Measurements from ENCODE around the gene PLA2G3.
A peak's percentile ranks its signal among the peaks of the same experiment; 100 is the strongest.
"Not testable (repeated sequence)": the region's sequence is repeated elsewhere in the genome, so short reads cannot be mapped to it uniquely, and the experiment has no call there.

PLA2G3 gene

DNA sequence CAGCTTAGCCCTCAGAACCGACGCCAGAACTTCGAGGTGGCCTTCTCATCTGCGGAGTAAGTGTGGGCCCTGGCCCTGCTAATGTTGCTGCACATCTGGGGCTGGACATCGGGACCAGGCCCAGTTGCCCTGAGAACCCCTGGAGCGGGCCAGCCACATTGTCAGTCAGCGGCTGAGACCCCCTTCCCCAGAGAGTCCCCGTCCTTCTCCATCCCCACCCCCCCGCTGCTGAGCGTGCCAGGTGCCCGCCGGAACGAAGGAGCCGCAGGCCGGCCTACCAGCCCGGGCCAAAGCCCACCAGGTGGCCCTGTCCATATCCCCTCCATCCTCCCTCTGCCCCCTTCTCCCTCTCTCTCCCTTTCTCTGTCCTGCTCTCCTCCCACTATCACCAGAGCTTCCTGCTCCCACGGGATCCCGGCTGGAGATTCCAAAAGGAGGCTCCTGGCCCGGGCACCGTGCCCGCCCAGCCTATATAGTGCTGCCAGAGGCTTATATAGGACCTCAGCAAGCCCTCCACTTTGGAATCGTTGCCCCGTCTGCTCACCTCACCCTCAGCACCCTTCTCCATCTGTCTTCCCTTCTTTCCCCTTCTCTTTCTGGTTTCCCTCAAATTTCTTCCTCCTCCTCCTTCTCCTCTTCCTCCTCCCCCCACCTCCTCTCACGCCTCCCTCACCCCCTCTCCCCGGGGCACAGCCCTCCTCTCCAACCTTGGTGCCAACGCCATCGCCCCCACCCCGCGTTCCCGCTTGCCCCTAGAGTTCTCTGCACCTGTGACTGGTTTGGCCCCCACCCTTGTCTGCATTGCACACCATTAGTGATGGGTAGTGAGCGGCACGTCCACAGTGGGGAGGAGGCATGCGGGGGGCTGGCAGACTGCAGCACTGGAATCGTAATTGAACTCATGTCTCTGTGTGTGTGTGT is 40.2 kb downstream of the PLA2G3 start:
- DNase-seq, result no peak

DNA sequence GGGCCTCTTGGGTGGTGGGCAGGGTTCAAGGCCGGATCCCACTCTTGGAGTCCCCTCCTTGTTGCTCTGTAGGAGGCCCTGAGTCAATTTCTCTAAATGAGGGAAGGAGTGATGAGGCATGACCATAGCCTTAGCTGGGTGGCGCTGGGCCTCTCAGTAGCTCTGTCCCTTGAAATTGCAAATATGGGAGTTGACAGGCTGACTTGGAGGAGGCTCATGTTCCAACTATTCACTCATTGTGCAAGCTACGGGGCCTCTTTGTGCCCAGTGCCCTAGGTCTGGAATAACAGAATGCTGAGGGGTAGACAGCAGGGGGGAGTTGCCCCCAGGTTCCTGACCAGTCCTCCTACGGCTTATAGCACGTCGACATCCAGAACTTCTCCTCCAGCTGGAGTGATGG is 40.9 kb downstream of the PLA2G3 start:
- no peak for DNase-seq

DNA sequence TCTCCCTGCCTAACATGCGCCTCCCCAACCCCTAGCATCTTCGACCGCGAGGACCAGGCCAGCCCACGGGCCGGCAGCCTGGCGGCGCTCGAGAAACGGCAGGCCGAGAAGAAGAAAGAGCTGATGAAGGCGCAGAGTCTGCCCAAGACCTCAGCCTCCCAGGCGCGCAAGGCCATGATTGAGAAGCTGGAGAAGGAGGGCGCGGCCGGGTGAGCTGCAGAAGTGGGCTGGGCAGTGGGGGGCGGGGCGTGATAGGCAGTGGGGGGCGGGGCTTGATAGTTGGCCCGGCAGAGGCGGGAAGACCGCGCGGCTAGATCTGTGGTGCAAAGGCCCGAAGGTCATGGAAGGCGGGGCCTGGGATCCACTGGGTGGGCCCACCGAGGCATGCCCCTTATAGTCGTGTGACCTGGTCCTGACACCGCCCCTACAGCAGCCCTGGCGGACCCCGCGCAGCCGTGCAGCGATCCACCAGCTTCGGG is 41.6 kb downstream of the PLA2G3 start:
- DNase-seq, result no peak

DNA sequence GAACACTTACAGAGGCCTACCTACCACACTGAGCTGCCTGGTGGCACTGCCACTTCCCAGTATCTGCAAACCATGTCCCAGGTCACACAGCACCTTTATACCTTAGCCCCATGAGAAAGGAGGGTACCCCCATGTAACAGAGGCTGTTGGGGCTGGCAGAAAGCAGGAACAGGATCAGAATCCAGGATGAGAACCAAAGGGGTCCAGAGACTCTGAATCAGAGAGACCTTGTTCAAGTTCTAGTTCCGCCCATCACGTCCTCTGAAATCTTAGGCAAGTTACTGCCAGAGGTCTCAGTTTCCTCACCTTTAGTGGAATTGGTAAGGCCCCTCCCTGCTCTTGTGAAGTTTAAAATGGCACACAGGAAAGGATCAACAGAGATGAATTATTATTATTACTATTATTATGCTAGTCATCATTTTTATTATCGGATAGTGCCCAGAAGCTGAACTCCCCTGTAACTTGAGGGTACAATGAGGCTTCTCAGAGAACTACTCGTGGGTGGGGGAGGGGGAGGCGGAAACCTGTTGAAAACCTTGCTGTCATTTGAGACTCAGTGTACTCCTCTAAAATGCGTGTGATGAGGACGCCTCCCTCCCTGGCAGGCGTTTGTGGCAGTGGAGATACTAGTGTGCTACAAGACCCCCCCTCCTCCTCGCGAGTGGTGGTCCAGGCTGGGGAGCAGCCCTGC is 42.2 kb downstream of the PLA2G3 start:
- no peak for DNase-seq

DNA sequence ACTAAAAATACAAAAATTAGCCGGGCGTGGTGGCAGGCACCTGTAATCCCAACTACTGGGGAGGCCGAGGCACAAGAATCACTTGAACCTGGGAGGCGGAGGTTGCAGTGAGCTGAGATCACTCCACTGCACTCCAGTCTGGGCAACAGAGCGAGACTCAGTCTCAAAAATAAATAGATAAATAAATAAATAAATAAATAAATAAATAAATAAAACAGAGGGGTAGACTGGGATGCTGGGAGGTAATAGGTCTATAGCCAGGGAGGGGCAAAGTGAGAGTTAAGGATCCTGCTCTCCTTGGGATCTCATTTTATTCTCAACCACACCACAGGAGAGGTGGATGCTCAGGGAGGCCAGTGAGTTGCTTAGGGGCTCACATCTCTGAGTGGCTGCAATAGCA is 42.8 kb downstream of the PLA2G3 start:
- DNase-seq, result not testable (repeated sequence)

DNA sequence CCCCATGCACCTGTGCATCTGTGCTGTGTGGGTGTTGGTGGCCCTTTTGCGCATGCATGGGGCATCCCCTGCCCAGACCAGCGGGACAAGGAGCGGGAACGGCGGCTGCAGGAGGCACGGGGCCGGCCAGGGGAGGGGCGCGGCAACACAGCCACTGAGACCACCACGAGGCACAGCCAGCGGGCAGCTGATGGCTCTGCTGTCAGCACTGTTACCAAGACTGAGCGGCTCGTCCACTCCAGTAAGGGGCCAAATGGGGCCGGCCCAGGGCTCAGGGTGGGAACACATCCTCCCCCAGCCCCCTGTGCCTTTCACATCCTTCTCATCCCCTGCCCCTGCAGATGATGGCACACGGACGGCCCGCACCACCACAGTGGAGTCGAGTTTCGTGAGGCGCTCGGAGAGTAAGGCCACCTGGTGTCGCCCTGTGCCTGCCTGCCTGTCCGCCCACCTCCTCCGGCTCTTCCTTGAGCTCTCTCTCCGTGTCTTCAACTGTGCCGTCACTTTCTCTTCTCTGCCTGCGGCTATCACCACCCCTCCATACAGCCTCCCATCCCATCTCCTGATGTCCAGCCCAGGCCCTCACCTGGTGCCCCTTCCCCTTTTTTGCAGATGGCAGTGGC is 43.5 kb downstream of the PLA2G3 start:
- DNase-seq, result no peak

DNA sequence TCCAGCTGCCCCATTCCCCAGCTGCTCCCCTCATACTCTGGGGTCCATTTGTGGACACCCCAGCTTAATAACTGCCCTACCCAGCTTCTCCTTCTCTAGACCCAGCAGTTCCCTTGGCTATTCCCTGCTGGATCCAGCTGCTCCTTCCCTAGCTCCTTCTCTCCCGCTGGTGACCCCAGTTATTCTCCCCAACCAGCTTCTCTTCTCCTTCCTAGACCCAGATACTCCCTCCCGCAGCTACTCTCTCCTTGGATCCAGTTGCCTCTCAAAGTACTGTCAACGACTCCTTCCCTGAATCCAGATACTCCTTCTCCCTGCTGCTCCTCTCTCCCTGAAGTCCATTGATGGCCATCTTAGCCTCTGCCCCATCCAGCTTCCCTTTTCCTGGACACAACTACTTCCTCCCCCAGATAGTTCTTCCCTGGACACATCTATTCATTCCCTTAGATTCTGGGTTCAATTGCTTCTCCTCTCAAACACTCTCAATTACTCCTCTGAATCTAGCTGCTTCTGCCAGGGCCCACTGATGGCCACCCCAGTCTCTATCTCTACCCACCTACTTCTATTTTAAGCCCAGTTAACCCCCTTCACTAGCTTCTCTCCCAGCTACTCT is 44.6 kb downstream of the PLA2G3 start:
- DNase-seq, result no peak

DNA sequence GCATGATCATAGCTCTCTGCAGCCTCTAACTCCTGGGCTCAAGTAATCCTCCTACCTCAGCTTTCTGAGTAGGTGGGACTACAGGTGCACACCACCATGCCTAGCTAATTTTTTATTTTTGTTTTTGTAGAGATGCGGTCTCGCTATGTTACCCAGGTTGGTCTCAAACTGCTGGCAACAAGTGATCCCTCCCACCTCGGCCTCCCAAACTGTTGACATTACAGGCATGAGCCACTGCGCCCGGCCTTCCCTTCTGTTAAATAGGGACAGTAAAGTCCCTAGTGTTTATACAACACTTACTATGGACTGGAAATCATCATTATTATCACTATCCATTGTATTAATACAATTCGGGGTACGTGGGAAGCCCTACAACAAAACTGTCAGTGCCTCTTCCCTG is 45.6 kb downstream of the PLA2G3 start:
- DNase-seq, result no peak

DNA sequence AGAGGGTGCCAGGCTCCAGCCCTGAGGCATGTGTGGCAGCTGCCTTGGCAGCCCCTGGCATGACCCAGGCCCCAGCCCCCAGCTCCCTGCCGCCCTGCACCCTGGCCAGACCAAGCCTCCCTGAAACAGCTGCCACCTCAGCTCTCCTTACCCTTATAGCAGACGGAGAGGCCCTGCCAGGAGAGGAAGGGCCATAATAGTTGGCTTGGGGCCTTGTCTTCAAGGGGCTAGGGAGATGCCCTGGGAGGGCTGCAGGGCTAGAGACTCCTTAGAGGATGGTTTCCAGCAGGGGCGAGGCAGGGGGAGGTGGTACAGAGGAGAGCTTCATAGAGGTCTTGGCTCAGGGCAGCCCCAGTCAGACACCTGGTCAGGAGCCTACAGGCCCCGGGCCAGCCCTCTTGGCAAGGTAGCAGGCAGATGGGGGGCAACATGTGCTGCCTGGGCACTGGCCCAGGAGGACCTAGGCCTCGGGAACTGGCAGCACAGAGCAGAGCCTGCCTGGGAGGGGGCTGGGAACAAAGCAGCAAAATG is 46.2 kb downstream of the PLA2G3 start:
- peak; percentile 58 for DNase-seq

DNA sequence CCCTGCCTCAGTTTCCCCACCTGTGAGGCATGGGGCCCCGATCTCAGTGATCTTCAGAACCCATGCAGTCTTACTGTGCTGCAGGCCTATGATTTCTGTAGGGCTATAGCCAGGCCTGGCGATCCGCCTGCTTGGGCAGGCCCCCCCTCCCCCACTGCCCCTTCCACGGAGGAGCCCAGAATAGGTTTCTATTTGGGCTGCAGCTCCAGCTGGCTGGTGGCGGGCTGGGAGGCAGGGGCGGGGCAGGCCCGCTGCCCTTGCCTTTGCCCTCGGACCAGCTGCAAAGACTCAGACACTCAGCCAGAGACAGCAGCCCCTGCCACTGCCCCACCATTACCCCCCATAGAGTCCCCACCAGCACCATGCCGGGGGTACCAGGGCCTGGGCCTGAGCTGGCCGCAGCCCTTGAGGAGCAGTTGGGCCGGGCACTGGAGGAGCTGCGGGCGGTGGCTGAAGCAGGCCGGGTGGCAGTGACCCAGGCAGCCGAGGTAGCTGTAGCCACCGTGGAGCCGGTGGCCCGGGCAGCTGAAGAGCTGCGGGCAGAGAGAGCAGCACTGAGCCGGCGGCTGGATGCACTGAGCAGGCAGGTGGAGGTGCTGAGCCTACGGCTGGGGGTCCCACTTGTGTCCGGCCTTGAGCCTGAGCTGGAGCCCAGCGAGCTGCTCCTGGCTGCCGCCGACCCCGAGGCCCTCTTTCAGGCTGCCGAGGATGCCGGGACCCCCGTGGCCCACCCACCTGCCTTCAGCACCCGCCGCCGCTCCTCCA is 47.0 kb downstream of the PLA2G3 start:
- DNase-seq, result no peak

DNA sequence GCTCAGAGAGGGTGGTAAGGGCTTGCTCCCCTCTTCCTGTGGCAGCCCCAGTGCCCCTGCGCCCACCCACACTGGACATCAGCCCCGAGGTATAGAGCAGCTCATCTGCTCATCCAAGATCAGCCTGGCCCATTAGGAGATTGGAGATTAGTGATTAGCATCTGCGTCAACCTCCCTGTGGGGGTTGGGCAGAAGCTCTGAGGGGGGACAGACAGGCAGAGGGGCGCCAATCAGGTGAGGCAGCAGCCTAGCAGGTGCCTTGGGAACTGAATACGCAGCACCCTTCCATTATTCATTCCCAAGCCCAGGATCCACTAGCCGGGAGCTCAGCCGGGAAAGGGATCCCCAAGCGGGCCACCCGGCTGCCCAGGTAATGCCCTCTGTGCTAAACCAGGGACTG is 48.1 kb downstream of the PLA2G3 start:
- DNase-seq, result no peak

DNA sequence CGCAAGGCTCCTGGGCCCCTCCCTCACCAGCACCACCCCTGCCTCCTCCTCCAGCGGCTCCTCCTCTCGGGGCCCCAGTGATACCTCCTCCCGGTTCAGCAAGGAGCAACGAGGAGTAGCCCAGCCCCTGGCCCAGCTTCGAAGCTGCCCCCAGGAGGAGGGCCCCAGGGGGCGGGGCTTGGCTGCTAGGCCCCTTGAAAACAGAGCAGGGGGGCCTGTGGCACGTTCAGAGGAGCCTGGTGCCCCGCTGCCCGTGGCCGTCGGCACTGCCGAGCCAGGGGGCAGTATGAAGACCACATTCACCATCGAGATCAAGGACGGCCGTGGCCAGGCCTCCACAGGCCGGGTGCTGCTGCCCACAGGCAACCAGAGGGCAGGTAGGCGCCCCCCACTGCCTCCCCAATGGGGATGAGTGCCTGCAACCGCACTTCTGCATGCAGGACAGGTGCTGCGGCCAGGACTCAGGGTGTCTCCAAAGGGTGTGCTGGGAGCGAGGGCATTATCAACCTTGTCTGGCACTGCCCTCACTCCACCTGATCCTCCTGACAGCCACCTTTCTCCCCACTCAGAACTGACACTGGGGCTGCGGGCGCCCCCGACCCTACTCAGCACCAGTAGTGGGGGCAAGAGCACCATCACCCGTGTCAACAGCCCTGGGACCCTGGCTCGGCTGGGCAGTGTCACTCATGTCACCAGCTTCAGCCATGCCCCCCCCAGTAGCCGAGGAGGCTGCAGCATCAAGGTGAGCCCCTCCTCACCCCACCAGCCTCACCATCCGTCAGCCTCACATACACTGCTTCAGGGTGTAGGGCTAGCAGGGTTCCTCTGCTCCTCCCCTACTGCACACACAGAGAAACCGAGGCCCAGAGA is 49.0 kb downstream of the PLA2G3 start:
- no peak for DNase-seq

DNA sequence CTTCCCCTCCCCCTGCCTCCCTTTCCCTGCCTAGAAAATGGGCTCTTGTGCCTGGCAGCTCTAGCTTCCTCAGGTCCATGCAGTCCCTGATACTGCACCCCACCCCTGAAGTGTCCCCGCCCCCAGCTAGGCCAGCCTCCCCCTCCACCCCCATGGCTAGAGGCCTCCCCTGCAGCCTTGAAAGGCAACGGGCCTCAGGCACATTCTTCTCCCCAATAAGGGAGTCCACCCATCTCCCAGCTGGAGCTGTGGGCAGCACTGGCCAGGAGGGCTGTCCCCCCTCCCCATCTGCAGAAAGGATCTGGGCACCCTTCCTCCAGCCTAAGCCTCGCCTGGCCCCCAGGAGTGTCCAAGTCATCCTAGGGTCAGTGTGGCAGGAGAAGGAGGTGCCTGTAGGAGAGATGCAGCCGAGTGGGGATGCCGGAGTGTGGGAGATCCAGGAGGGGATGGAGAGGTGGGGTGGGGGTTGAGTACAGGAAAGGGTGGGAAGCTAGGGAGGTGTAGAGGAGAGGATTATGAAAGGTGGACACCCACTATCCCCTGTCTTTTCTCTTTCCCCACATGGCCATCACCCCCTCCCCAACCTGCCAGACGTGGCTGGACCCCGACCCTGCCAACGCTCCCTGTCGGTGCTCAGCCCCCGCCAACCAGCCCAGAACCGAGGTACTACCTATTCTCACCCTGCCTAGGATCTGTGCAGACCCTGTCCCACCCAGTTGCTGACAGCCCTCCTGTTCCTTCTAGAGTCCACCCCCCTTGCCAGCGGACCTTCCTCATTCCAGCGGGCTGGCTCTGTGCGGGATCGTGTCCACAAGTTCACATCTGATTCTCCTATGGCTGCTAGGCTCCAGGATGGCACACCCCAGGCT is 49.9 kb downstream of the PLA2G3 start:
- DNase-seq, result no peak

DNA sequence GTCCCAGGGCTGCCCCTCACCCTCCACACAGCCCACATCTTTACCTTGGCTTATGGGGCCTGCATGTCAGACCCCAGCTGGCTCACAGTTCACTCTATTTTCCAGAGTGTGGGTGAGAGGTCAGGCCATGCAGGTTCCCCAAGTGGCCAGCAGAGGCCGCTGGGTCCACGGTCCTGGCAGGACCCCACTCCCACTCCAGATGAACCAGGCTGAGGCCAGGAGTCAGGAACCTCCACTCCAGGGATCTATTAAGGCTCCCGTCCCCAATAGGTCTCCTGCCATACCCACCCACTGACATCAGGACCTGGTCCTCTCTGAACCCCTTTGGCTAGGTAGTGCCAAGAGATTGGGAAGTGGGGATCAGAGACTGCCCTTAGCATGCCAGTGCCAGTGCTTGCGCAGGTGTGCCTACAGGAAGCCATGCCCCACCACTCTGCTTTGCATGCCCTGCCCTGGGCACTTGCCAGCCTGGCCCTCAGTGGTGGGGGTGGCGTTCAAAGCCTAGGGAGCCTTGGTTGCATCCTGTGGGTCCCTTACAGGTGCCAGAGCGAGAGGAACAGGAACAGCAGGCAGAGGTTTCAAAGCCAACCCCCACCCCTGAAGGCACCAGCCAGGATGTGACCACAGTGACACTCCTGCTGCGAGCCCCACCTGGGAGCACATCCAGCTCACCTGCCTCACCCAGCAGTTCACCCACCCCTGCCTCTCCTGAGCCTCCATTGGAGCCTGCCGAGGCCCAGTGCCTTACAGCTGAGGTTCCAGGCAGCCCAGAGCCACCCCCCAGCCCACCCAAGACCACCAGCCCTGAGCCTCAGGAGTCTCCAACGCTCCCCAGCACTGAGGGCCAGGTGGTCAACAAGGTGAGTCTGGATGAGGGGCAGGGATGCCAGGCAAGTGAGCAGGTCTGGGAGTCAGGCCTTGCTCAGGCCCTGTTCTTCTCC is 50.9 kb downstream of the PLA2G3 start:
- DNase-seq, result no peak

DNA sequence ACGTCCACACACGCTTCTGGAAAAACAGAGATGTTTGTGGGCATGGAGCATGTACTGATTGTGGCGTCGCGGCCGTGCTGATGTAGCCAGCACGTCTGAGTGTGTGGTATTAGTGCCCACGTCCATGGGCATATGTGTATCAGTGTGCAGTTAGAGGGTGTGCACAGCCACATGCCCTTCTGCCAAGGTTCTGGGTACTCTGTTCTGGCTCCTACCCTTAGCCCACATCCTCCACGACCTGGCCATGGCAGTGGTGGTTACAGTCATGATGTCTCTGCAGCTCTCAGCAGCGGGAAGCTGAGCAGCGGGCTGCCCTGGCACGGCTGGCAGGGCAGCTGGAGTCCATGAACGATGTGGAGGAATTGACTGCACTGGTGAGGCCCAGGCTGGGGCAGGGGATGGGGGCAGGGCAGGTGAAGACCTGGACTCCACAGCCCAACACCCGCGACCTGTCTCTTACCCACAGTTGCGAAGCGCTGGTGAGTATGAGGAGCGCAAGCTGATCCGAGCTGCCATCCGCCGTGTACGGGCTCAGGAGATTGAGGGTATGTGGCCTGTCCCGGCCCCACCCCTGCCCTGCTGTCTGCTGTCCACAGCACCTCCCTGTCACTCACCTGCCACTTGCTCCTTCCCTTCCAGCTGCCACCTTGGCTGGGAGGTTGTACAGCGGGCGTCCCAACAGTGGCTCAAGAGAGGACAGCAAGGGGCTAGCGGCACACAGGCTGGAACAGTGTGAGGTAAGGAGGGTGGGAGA is 51.9 kb downstream of the PLA2G3 start:
- DNase-seq, result no peak

DNA sequence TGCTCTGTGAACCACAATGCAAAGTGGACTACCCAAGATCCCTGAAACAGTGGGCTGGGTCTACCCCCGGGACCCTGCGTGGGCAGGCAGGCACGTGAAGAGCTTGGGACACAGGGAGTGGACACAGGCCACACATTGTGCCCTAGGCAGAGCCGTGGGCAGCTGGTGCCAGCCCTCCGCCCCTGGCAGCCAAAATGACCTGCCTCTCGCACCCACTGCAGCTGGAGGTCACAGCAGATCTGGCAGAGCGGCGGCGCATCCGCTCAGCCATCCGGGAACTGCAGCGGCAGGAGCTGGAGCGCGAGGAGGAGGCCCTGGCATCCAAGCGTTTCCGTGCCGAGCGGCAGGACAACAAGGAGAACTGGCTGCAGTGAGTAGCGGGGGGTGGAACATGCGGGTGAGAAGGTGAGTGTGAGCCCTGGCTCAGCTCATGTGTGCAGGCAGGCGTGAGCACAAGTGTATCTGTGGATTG is 52.5 kb downstream of the PLA2G3 start:
- DNase-seq, result no peak

DNA sequence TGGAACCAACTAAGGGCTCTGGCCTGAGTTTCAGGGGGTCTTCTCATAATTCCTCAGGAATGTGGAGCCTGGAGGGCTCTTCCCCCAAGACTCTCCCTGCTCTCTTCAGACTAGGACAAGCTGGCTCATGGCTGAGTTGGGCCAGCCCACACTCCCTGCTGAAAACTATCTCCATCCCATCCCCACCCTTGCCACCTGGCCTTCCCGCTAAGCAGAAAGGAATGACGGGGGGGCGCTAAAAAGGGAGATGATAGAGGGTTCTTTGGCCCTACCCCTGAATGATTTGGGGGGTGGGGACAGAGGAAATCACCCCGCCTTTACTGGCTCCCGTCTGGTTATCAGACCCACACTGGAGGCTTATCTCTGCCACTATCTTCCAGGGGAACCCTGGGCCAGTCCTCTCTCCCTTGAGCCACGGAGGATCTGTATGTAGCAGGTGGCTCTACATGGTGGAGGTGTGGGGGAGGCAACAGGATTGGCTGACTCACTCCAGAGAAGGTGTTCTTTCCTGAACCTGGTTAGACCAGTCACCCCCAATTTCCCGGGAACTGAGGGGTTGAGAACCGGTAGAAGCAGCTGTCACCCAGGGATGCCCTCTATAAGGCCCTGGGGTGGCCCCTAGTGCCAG is 53.5 kb downstream of the PLA2G3 start:
- no peak for DNase-seq

DNA sequence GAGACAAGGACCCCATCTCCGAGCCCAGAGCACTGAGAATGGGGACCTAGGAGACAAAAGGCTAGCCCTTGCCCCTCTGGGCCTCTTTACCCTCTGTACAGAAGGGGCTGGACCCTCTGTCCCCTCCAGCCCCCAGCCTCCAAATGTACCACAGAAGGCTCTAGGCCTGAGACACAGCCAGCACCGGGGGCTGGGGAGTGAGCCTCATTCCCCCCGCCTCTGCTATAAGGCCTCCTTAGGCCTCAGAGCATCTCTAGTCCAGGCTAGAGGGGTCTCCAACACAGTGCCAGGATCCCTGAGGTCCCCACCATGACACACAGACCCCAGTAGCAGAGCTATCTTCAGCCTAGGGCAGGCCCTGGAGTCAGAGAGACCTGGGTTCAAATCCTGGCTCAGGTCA is 54.4 kb downstream of the PLA2G3 start:
- DNase-seq, result no peak

Data from DMS 273 treated with DMSO at 0.1 percent for 48 hours (cell line).